Glomerular endothelial cell (primary cell): ENCODE data around the gene PTPRN2. TPM values are rescaled to one million over a fixed set of nuclear protein-coding genes. Genes with fewer than 3 reads are reported as not detected.

Source experiments
- DNase-seq: peaks from one replicate; pipeline ENCODE4 v3.0.0-alpha.2; 2011; ENCODE audit warnings: low read depth, low spot score; ENCODE audit errors: extremely low read depth
- total RNA-seq: library from RNA; depleted of rRNA; stranded (reverse); fragments of >200 nt; gene quantifications from 2 replicates; pipeline ENCODE4 v1.2.3, GENCODE V29; 2015

PTPRN2 gene
- total RNA-seq, 1 donor from 2014 or later = 10.0 TPM

- DNase-seq = no peak
Observed at GRCh38 chr7:157775021-157775559, 812.5 kb downstream of the PTPRN2 start.

DNA sequence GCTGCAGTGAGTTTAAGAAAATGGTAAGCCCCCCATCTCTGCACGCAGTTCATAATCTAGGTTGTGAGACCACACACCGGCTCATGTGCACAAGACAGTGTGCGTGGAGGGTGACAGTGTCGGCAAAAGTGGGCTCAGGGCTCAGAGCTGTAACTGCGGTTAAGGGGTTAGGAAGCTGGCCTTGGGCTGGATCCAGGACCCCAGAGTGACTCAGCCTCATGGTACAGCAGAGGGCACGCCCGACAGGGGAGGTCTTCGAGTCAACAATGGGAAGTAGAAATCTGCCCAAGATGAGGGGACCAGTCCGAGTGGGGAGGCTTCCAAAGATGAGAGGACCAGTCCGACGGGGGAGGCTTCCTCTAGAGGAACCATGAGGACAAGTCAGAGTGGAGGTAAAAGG, 813.1 kb downstream of the PTPRN2 start:
- DNase-seq = no peak

- no peak for DNase-seq
Observed at GRCh38 chr7:157773361-157773760, 814.3 kb downstream of the PTPRN2 start.

GRCh38 chr7:157772486-157773130, 815.0 kb downstream of the PTPRN2 start:
- DNase-seq = no peak

GRCh38 chr7:157771689-157772088, 815.9 kb downstream of the PTPRN2 start:
- DNase-seq = no peak

GRCh38 chr7:157770716-157771320, 816.8 kb downstream of the PTPRN2 start:
- DNase-seq = no peak

GRCh38 chr7:157769526-157770215, 818.0 kb downstream of the PTPRN2 start:
- no peak for DNase-seq

DNA sequence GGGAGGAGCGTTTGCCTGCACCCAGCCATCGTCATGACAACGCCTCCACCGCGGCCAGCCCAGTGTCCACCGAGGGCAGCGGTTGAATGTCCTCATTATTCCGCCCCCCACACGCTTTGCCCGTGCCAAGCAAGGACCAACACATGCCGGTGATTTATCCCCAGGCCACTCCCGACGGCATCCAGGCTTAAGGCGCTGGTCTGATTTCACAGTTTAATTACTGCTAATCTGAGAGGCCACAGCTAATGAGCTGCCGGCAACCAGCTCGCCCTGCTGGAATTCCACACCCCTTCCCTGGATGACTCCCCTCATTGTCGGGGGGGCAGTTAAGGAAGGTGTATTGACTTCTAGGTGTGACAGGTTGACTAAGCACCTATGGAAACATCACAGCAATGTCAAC, 818.5 kb downstream of the PTPRN2 start:
- DNase-seq = no peak

- no peak for DNase-seq
Observed at GRCh38 chr7:157768198-157768597, 819.4 kb downstream of the PTPRN2 start.

DNA sequence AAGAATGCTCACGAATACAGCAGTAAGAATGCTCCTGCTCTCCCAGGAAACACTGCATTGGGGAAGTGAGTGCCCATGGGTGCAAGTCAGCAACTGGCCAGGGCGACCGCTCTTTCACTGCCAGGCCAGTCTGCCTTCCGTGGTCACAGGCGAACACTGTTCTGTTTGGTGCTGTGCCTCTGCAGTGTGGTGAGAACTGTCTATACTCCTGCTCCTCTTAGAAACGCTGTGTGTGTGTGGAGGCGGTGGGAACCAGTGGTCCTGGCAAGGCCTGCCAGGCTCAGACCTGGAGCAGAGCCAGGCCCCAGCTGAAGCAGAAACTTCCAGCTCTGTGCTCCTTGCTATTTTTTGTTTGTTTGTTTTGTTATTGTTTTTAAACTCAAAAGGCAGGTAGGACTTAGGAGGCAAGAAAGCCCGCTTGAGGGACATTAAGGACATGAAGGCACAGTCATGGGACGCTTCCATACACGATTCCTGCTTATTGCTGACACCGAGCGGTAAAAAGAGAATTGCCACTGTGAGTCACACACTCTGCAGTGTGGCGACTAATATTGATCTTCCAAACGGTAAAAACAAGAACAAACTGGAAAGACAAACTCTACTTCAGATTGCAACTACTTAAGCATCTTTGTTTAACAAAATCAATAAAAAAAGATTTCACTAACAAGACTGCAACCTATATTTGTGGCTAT, 820.0 kb downstream of the PTPRN2 start:
- DNase-seq = no peak

- no peak for DNase-seq
Observed at GRCh38 chr7:157766098-157766497, 821.5 kb downstream of the PTPRN2 start.

GRCh38 chr7:157764946-157765537, 822.6 kb downstream of the PTPRN2 start:
- DNase-seq = no peak

GRCh38 chr7:157764193-157764592, 823.4 kb downstream of the PTPRN2 start:
- no peak for DNase-seq

- DNase-seq = no peak
Observed at GRCh38 chr7:157763279-157764000, 824.2 kb downstream of the PTPRN2 start.

GRCh38 chr7:157762824-157763223, 824.8 kb downstream of the PTPRN2 start:
- DNase-seq = no peak

GRCh38 chr7:157760004-157760730, 827.5 kb downstream of the PTPRN2 start:
- no peak for DNase-seq

DNA sequence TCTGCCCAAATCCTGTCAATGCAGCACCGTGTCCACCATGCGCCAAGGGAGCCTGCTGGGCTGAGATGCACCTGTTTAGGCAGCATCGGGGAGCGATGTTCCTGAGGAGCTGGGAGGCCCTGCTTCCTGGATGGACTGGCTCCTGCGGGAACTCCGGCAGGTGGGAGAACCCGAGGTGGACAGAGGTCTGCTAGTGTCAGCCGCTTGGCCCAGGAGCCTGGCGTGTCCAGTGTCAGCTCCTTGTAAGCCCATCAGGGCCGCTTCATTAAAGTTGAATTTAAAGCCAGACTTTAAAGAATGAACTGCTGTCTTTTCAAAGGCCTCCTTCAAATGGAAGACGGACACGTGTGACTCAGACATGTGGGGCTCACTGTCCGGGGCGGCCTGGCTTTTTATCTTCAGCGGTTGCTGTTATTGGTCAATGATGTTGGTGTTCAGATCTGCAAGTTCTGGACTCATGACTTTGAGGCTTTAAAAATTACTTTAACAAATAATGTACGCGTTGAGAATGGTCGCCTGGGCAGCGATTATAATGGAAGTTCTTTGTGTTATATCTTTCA, 828.3 kb downstream of the PTPRN2 start:
- no peak for DNase-seq

GRCh38 chr7:157758468-157759245, 829.0 kb downstream of the PTPRN2 start:
- no peak for DNase-seq
